ENCODE results near the gene PROX2.

PROX2 gene

DNA sequence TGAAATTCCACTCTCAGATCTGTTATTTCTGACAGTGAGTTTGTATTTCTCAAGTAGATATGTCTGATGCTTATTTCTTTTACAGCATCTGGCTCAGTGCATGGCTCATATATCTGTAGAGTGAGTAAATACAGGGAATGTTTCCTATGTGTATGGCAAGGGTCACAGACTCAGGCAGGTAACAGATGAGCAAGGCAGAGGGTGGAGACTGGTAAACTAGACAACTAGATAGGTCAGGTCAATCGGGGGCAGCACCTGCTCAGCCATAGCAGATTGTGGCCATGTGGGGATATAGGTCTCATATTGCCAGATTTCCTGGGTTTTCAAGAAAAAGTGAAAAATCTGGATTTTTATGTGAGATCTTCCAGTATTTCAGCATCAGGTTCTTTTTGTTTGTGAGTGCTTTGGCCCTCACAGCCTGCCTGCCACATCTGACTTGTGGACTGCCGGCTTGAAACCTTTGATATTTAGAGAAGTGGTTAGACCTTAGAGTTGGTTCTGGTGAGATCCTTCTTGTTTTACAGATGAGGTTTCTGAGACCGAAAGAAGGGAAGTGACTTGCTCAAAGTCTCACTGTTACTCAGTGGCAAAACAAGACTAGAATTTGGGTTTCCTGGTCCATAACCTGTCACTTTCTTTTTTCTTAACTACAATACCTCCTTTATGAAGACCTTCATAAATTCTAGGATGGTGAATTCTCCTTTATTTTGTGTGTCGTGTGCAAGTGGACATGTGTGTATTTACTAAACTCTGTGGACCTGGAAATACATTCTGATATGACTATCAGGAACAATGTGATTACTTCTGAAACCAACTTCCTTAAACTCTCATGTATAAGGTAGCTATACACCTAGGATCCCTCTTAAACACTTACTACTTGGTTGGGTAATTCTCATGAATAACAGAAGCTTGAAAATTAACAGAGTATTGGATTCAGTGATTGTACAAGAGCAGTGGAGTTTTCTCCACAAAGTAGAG lies 34.4 kb downstream of the PROX2 start:
- Histone ChIP-seq H3K4me1 (ENCODE audit: insufficient read depth, low read length) (no peaks in the 10 kb centered on the region), H3K4me3 (ENCODE audit: low read length) (no peak overlapping the region), H2AFZ (ENCODE audit: low read depth, low read length) (no peak overlapping the region), H3K27me3 (ENCODE audit: insufficient read depth, low read length) (no peaks in the 10 kb centered on the region), H3K9me3 (ENCODE audit: low read length) (no peaks in the 10 kb centered on the region), H3K36me3 (ENCODE audit: insufficient read depth, low read length) (peaks cover 12% of the 10 kb centered on the region)

DNA sequence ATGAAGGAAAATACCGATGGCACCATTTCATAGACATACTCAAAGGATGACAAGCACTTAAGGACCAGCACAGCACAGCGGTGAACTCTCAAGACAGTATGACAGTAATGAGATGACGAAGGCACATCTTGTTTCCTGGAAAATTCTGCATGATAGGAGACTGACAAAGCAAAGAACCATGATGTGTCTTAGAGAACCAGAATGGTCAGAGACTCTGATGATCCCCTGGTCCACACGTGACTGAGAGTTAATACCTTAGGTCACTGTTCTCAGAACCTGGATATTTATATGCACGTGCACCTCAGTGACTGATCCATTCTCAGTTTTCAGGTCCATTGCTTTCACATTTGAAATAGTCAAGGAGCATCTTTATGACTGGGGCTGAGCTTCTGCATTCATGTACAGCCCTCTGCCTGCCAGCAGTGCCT lies 35.3 kb downstream of the PROX2 start:
- Histone ChIP-seq H2AFZ (ENCODE audit: low read depth, low read length) (no peak overlapping the region), H3K4me3 (ENCODE audit: low read length) (no peak overlapping the region), H3K27me3 (ENCODE audit: insufficient read depth, low read length) (no peaks in the 10 kb centered on the region), H3K4me1 (ENCODE audit: insufficient read depth, low read length) (no peaks in the 10 kb centered on the region), H3K36me3 (ENCODE audit: insufficient read depth, low read length) (peaks cover 16% of the 10 kb centered on the region), H3K9me3 (ENCODE audit: low read length) (no peaks in the 10 kb centered on the region)

DNA sequence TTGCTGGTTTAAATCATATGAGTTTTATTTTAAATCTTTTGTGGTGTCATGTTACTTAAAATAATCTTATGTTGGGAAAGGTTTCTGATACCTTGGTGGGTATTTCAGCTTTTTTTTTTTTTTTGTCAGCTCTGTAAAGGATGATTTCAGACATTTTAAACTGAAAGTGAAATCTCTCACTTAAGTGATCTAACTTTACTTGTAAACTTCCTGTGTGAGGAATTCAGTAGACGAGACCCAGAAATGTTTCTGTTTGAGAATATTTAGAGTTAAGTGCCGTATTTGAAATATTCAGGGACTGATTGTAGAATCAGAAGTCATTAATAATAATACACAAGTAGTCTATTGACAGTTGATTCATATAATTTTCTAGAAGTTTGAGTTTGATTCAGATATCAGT lies 37.8 kb downstream of the PROX2 start:
- Histone ChIP-seq H3K36me3 (ENCODE audit: insufficient read depth, low read length) (peaks cover 27% of the 10 kb centered on the region), H2AFZ (ENCODE audit: low read depth, low read length) (no peak overlapping the region), H3K4me1 (ENCODE audit: insufficient read depth, low read length) (no peaks in the 10 kb centered on the region), H3K4me3 (ENCODE audit: low read length) (no peak overlapping the region), H3K27me3 (ENCODE audit: insufficient read depth, low read length) (no peaks in the 10 kb centered on the region), H3K9me3 (ENCODE audit: low read length) (no peaks in the 10 kb centered on the region)

DNA sequence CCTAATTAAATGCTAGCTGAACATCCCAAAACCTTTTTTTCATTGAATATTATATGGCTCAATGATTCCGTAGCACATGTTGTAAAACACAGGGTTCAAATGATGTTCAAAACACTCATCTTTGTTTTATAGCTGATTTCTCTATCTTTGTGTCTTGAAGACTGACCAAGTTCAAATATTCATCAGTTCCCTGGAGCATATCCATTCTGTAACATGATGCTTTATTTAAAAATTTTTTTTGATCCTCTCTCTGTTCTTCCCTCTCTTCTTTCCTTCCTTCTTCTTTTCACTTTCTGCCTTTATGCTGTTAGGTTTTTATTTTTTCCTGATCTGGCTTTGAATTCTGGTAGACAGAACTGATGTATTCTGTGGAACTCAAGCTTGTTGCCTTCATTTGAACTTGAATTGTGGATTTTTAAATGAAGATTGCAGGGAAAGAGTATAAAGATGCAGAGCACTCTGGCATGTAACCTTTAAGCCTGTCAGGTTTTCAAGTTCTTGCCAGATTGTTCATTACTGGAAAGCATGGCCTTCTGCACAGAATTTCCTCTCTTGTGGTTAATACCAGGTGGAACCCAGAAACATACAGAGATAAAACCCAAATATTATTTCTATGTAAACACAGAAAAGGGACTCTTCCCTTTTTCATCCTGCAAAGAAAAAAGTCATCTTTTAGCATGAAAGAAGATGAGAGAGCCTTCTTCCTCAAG lies 39.5 kb downstream of the PROX2 start:
- no peaks in the 10 kb centered on the region for H3K27me3 ChIP-seq (ENCODE audit: insufficient read depth, low read length)
- no peaks in the 10 kb centered on the region for H3K4me1 ChIP-seq (ENCODE audit: insufficient read depth, low read length)
- H3K36me3 ChIP-seq (ENCODE audit: insufficient read depth, low read length), result peaks cover 33% of the 10 kb centered on the region
- no peak overlapping the region for H2AFZ ChIP-seq (ENCODE audit: low read depth, low read length)
- H3K4me3 ChIP-seq (ENCODE audit: low read length), result no peak overlapping the region
- no peaks in the 10 kb centered on the region for H3K9me3 ChIP-seq (ENCODE audit: low read length)

DNA sequence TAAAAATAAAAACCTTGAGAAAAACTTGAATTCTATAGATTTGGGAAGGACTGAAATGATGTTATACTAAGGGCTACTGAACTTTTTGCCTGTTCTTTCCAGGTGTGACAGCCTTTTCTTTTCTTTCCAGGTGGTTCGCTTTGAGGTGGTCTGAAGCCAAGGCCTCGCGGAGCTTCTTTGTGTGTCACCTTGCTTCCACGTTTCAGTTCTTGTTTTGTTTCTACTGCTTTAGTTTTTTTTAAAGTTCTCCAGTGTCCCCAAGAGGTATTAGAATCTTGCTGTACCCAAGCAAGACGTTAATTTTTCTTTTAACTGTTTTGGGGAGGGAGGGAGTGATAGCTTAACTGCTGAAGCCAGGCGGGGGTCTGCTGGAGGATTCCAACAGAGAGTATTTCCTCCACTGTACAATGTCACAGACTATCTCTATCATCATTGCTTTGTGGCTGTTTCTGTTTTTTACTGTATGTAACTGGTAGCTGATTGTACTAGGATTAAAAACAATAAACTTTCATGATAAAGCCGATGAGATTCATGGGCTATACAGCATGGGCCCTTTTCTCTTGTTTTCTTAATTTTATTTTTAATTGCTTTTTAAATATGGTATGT lies 40.2 kb downstream of the PROX2 start:
- no peaks in the 10 kb centered on the region for H3K27me3 ChIP-seq (ENCODE audit: insufficient read depth, low read length)
- no peaks in the 10 kb centered on the region for H3K9me3 ChIP-seq (ENCODE audit: low read length)
- no peak overlapping the region for H2AFZ ChIP-seq (ENCODE audit: low read depth, low read length)
- no peak overlapping the region for H3K4me3 ChIP-seq (ENCODE audit: low read length)
- no peaks in the 10 kb centered on the region for H3K4me1 ChIP-seq (ENCODE audit: insufficient read depth, low read length)
- peaks cover 38% of the 10 kb centered on the region for H3K36me3 ChIP-seq (ENCODE audit: insufficient read depth, low read length)

DNA sequence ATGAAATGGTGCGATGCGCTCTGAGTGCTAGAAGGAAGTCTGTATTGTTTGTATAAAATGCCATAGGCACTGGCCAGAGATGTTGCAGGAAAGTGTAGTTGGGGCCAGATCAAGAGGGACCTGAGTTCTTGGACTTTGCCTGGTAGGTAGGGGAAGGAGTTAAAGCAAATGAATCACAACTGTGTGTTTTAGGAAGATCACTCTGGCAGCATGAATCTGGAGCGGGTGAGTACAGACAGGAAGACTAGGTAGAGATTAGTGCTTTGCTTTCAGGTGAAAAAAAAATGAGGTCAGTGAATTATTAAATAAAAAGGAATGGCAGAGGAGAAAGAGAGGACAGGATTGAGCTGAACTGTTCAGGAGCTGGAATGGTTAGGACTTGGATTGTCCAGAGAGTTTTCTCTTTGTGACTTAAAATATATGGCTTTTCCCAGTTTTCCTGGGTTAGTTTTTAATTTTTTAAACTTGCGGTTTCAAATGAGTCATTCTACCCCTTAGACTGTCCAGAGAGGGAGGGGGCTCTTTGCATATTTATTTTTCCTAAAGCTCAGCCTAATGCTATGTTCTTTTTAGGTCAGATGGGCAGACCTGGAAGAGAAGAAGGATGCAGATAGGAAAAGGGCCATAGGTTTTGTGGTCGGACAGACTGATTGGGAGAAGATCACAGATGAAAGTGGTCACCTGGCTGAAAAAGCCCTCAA lies 41.1 kb downstream of the PROX2 start:
- no peak overlapping the region for H2AFZ ChIP-seq (ENCODE audit: low read depth, low read length)
- H3K36me3 ChIP-seq (ENCODE audit: insufficient read depth, low read length), result peaks cover 43% of the 10 kb centered on the region
- H3K4me1 ChIP-seq (ENCODE audit: insufficient read depth, low read length), result no peaks in the 10 kb centered on the region
- no peaks in the 10 kb centered on the region for H3K9me3 ChIP-seq (ENCODE audit: low read length)
- no peaks in the 10 kb centered on the region for H3K27me3 ChIP-seq (ENCODE audit: insufficient read depth, low read length)
- H3K4me3 ChIP-seq (ENCODE audit: low read length), result no peak overlapping the region

DNA sequence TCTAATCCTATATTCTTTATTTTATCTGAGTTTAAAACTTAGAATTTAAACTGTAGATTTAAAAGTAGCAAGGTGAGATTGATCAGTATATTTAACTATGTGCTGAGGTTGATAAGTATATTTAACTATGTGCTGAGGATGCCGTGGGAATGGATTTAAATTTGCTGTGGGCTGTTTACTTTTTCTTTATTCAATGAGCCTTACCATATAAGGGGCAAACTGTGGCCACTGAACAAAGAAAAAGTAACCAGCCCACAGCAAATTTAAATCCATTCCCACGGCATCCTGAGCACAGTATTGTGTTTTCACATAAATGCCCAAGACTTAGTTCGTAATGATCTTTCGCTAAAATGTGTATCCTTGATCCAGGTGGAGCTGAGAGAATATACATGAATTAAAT lies 43.1 kb downstream of the PROX2 start:
- peaks cover 60% of the 10 kb centered on the region for H3K36me3 ChIP-seq (ENCODE audit: insufficient read depth, low read length)
- no peak overlapping the region for H3K4me3 ChIP-seq (ENCODE audit: low read length)
- H3K9me3 ChIP-seq (ENCODE audit: low read length), result no peaks in the 10 kb centered on the region
- H2AFZ ChIP-seq (ENCODE audit: low read depth, low read length), result no peak overlapping the region
- H3K27me3 ChIP-seq (ENCODE audit: insufficient read depth, low read length), result no peaks in the 10 kb centered on the region
- no peaks in the 10 kb centered on the region for H3K4me1 ChIP-seq (ENCODE audit: insufficient read depth, low read length)

DNA sequence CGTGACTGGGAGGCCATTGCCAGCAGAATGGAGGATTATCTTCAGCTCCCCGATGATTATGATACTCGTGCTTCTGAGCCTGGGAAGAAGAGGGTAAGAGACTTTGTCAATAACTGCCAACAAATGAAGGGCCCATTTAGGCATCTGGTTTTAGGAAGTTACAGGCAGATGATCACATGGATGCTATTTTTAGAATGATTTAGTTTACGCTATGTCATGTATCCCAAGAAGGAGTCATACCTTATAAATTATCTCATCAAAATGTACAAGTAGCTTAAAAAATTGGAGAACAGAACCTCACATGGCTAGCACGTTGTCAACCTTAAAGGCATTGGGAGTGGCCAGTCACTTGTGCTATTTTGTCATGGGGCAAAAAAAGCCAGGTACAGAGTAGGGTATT lies 46.7 kb downstream of the PROX2 start:
- peaks cover 53% of the 10 kb centered on the region for H3K36me3 ChIP-seq (ENCODE audit: insufficient read depth, low read length)

DNA sequence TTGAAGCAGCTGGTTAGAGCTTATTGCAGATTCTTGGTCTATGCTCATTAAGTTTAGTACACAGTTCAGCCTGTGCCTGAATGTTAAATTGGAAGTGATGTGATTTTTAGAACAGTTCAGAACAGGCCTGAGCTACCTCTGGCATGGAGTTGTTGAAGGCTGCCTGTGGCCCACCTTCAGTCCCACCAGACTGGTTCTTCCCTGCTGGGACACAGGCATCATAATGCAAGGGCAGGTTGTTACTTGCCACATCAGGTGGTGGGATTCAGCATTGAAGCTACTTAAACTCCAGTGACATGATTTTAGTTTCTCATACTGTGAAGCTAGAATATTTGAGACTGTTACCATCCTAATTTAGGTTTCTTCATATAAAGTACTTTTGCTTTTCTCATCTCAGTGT lies 49.4 kb downstream of the PROX2 start:
- Histone ChIP-seq H3K27me3 (ENCODE audit: insufficient read depth, low read length) (no peaks in the 10 kb centered on the region), H3K4me3 (ENCODE audit: low read length) (no peak overlapping the region), H3K36me3 (ENCODE audit: insufficient read depth, low read length) (peaks cover 65% of the 10 kb centered on the region), H3K4me1 (ENCODE audit: insufficient read depth, low read length) (no peaks in the 10 kb centered on the region), H2AFZ (ENCODE audit: low read depth, low read length) (no peak overlapping the region), H3K9me3 (ENCODE audit: low read length) (no peaks in the 10 kb centered on the region)

More for the DNA sequence above, 46.7 kb downstream of the PROX2 start:
- Histone ChIP-seq H2AFZ (ENCODE audit: low read depth, low read length) (no peak overlapping the region), H3K4me3 (ENCODE audit: low read length) (no peak overlapping the region), H3K9me3 (ENCODE audit: low read length) (no peaks in the 10 kb centered on the region), H3K27me3 (ENCODE audit: insufficient read depth, low read length) (no peaks in the 10 kb centered on the region), H3K4me1 (ENCODE audit: insufficient read depth, low read length) (no peaks in the 10 kb centered on the region)

Measured in neuron (in vitro differentiated cells).